SJSA1 (cell line): ENCODE measurements around the gene CCL15. TPM values are rescaled to one million over a fixed set of nuclear protein-coding genes. Genes with fewer than 3 reads are reported as not detected.
A peak's percentile ranks its signal among the peaks of the same experiment; 100 is the strongest.
"Not testable (repeated sequence)": the region's sequence is repeated elsewhere in the genome, so short reads cannot be mapped to it uniquely, and the experiment has no call there.

Experiments
- DNase-seq, 2 experiments: peaks; one replicate each; pipeline ENCODE4 v3.0.0-alpha.2; 2015 to 2020; ENCODE audit warnings: low spot score in 2 of 2, low read depth in 1 of 2
- H3K27ac ChIP-seq: fragments of 250-450 bp; sonication (Bioruptor Pico); 2 replicates; pipeline ENCODE4 v1.5.1; 2020; ENCODE audit warnings: mild to moderate bottlenecking, moderate library complexity
- H3K27me3 ChIP-seq: fragments of 250-450 bp; sonication (Bioruptor Pico); replicated peaks from 2 replicates; pipeline ENCODE4 v1.5.1; 2020; ENCODE audit warnings: mild to moderate bottlenecking, moderate library complexity
- H3K36me3 ChIP-seq: fragments of 250-450 bp; sonication (Bioruptor Pico); 2 replicates; pipeline ENCODE4 v1.5.1; 2020; ENCODE audit warnings: mild to moderate bottlenecking
- H3K4me1 ChIP-seq: fragments of 250-450 bp; sonication (Bioruptor Pico); replicated peaks from 2 replicates; pipeline ENCODE4 v1.6.1; 2021; ENCODE audit warnings: mild to moderate bottlenecking
- H3K4me3 ChIP-seq: fragments of 250-450 bp; sonication (Bioruptor Pico); 2 replicates; pipeline ENCODE4 v1.5.1; 2020; ENCODE audit warnings: mild to moderate bottlenecking
- H3K9me3 ChIP-seq: fragments of 250-450 bp; sonication (Bioruptor Pico); replicated peaks from 2 replicates; pipeline ENCODE4 v1.5.1; 2020; ENCODE audit warnings: mild to moderate bottlenecking
- total RNA-seq: library from RNA; depleted of rRNA; stranded (reverse); fragments of >200 nt; shearing (Covaris generic); gene quantifications from 2 replicates; pipeline ENCODE4 v1.2.3, GENCODE V29; 2014; rRNA removed

Gene CCL15, protein sequence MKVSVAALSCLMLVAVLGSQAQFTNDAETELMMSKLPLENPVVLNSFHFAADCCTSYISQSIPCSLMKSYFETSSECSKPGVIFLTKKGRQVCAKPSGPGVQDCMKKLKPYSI
- total RNA-seq, result not detected in 2 replicates

DNA sequence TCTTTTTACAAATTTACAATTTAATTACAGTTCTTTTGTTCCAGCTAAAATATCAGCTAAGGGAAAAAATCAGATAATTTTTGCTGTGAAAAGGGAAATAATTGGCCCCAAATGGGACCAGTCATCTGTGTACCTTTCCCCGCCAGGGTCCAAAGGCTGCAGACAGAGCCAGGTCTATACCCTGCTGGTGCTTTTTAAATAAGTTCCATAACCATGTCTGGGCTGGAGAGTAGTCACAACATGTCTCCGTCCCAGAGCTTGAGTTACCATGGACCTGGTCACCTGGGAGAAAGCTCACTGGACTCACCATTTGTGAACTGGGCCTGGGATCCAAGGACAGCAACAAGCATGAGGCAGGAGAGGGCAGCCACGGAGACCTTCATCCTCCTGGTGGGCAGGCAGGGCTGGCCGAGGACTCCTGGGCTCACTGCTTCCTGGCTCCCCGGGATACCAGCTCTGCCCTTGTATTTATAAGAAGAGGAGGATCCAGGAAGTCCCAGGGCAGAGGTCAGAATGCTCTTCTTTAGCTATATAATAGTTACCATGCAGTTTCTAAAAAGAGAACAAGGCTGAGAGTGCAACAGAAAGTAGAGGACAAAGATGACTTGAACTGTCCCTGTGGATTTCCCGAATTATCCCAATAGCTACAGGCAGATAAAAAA lies at the start of gene CCL15:
Gene CCL15, minus strand, starts transcription at position 444 of the 662 bp plus-strand sequence. Its CDS starts 61 bp downstream, at position 383.
- no peaks in the 10 kb centered on the region for H3K9me3 ChIP-seq
- H3K36me3 ChIP-seq, result no peaks in the 10 kb centered on the region
- no peaks in the 10 kb centered on the region; the same call in 1 of the 2 replicates for H3K27me3 ChIP-seq
- DNase-seq, result peak in 1 of 2 experiments; percentile 25
- H3K4me1 ChIP-seq, result no peaks in the 10 kb centered on the region
- no peak within 1 kb of the TSS for H3K4me3 ChIP-seq
- H3K27ac ChIP-seq, result no peak within 1 kb of the TSS

GRCh38 chr17:36049643-36050042 lies 48.3 kb upstream of the CCL15 start:
- DNase-seq, result no peak

GRCh38 chr17:36048066-36048465 lies 46.7 kb upstream of the CCL15 start:
- Histone ChIP-seq H3K27me3 (0 out of 2 replicates have a peak, but pooled peaks cover 3% of the 10 kb centered on the region), H3K4me3 (no peak overlapping the region), H3K4me1 (no peaks in the 10 kb centered on the region), H3K27ac (no peak overlapping the region), H3K36me3 (no peaks in the 10 kb centered on the region), H3K9me3 (no peaks in the 10 kb centered on the region)
- no peak for DNase-seq

More at GRCh38 chr17:36049643-36050042, 48.3 kb upstream of the CCL15 start:
- Histone ChIP-seq H3K27ac (no peak overlapping the region), H3K4me3 (no peak overlapping the region), H3K9me3 (no peaks in the 10 kb centered on the region), H3K27me3 (0 out of 2 replicates have a peak, but pooled peaks cover 3% of the 10 kb centered on the region), H3K4me1 (no peaks in the 10 kb centered on the region), H3K36me3 (no peaks in the 10 kb centered on the region)

DNA sequence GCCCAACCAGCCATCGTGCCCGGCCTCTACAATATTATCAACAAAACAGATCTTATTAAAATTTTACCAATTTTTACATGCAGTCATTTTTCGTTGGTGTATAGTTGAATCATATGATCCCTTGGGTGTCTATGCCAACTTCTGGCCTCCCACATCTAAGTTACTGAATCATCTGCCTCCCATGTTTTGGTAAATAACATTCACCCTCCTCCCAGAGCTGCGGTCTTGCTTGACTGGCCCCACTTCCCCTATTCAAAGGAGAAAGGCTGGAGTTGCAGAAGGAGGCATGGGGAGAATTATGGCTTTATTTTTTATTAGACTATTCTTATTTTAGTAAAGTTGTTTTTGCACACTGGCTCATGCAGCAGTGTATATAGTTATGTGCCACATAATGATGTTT lies 34.9 kb upstream of the CCL15 start:
- Histone ChIP-seq H3K4me3 (no peak overlapping the region), H3K36me3 (no peaks in the 10 kb centered on the region), H3K27me3 (peaks cover 7% of the 10 kb centered on the region; the same call in 1 of the 2 replicates), H3K9me3 (no peaks in the 10 kb centered on the region), H3K4me1 (no peaks in the 10 kb centered on the region), H3K27ac (no peak overlapping the region)
- DNase-seq, result no peak

GRCh38 chr17:36034127-36034526 lies 32.8 kb upstream of the CCL15 start:
- Histone ChIP-seq H3K36me3 (no peaks in the 10 kb centered on the region), H3K27ac (no peak overlapping the region), H3K9me3 (no peaks in the 10 kb centered on the region), H3K4me1 (no peaks in the 10 kb centered on the region), H3K4me3 (no peak overlapping the region), H3K27me3 (peaks cover 7% of the 10 kb centered on the region)
- DNase-seq, result no peak

GRCh38 chr17:36030956-36031355 lies 29.6 kb upstream of the CCL15 start:
- Histone ChIP-seq H3K9me3 (no peaks in the 10 kb centered on the region), H3K36me3 (no peaks in the 10 kb centered on the region), H3K27ac (no peak overlapping the region), H3K4me3 (no peak overlapping the region), H3K27me3 (peaks cover 5% of the 10 kb centered on the region; the same call in 1 of the 2 replicates), H3K4me1 (no peaks in the 10 kb centered on the region)
- DNase-seq, result no peak

GRCh38 chr17:36027761-36028160 lies 26.4 kb upstream of the CCL15 start:
- no peak for DNase-seq
- no peaks in the 10 kb centered on the region; the same call in 1 of the 2 replicates for H3K27me3 ChIP-seq
- H3K27ac ChIP-seq, result no peak overlapping the region
- no peaks in the 10 kb centered on the region for H3K4me1 ChIP-seq
- no peak overlapping the region for H3K4me3 ChIP-seq
- no peaks in the 10 kb centered on the region for H3K36me3 ChIP-seq
- no peaks in the 10 kb centered on the region for H3K9me3 ChIP-seq

GRCh38 chr17:36024106-36024869 lies 22.9 kb upstream of the CCL15 start:
- 0 out of 2 replicates have a peak, but pooled peaks cover 3% of the 10 kb centered on the region for H3K27me3 ChIP-seq
- H3K4me3 ChIP-seq, result no peak overlapping the region
- no peak for DNase-seq
- no peak overlapping the region for H3K27ac ChIP-seq
- H3K36me3 ChIP-seq, result no peaks in the 10 kb centered on the region
- H3K9me3 ChIP-seq, result no peaks in the 10 kb centered on the region
- H3K4me1 ChIP-seq, result no peaks in the 10 kb centered on the region

GRCh38 chr17:36019423-36019822 lies 18.1 kb upstream of the CCL15 start:
- Histone ChIP-seq H3K4me1 (no peaks in the 10 kb centered on the region), H3K27me3 (0 out of 2 replicates have a peak, but pooled peaks cover 3% of the 10 kb centered on the region), H3K27ac (no peak overlapping the region), H3K4me3 (no peak overlapping the region), H3K9me3 (no peaks in the 10 kb centered on the region), H3K36me3 (no peaks in the 10 kb centered on the region)
- no peak for DNase-seq

- Histone ChIP-seq H3K4me1 (no peaks in the 10 kb centered on the region), H3K27ac (no peak within 1 kb of the TSS), H3K36me3 (no peaks in the 10 kb centered on the region), H3K4me3 (no peak within 1 kb of the TSS), H3K9me3 (no peaks in the 10 kb centered on the region), H3K27me3 (0 out of 2 replicates have a peak, but pooled peaks cover 3% of the 10 kb centered on the region)
- DNase-seq, result no peak
Measured at GRCh38 chr17:36017799-36018198, 16.4 kb upstream of the CCL15 start, which contains the start of gene CCL23. CCL23 (minus strand) TSS chr17:36017972; CDS start chr17:36017897, 75 bp downstream.

GRCh38 chr17:36016555-36016954 lies 15.2 kb upstream of the CCL15 start:
- Histone ChIP-seq H3K9me3 (no peaks in the 10 kb centered on the region), H3K4me3 (no peak overlapping the region), H3K36me3 (no peaks in the 10 kb centered on the region), H3K27ac (no peak overlapping the region), H3K4me1 (no peaks in the 10 kb centered on the region), H3K27me3 (0 out of 2 replicates have a peak, but pooled peaks cover 3% of the 10 kb centered on the region)
- no peak for DNase-seq

GRCh38 chr17:36015895-36016294 lies 14.5 kb upstream of the CCL15 start:
- H3K36me3 ChIP-seq, H3K27me3 ChIP-seq, H3K4me3 ChIP-seq, H3K9me3 ChIP-seq, H3K4me1 ChIP-seq, DNase-seq, H3K27ac ChIP-seq: not testable (repeated sequence)

GRCh38 chr17:36014946-36015345 lies 13.6 kb upstream of the CCL15 start:
- Histone ChIP-seq H3K9me3 (no peaks in the 10 kb centered on the region), H3K27ac (no peak overlapping the region), H3K4me1 (no peaks in the 10 kb centered on the region), H3K36me3 (no peaks in the 10 kb centered on the region), H3K4me3 (no peak overlapping the region), H3K27me3 (no peaks in the 10 kb centered on the region)
- no peak for DNase-seq

DNA sequence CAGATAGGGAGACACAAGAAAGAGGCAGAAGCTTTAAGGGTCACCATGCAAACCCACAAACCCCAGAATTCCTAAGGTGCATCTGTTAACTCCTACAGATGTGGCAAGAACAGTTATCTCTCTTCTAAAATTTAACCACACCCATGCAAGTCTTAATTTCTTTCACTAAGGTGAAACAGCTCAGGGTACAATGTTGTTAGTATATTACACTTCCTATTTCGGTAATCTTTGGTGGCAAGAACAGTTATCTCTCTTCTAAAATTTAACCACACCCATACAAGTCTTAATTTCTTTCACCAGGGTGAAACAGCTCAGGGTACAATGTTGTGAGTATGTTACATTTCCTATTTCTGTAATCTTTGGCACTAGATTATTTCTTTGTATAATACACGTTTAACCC lies 9.8 kb upstream of the CCL15 start:
- H3K9me3 ChIP-seq, result no peaks in the 10 kb centered on the region
- DNase-seq, result no peak
- no peak overlapping the region for H3K4me3 ChIP-seq
- no peak overlapping the region for H3K27ac ChIP-seq
- no peaks in the 10 kb centered on the region for H3K36me3 ChIP-seq
- no peaks in the 10 kb centered on the region for H3K4me1 ChIP-seq
- no peaks in the 10 kb centered on the region for H3K27me3 ChIP-seq
